Esophagus squamous epithelium (tissue), 4 donors: ENCODE measurements around the gene CRTC2.

Experiments
- POLR2A ChIP-seq, 4 donors: fragments of 450-650 bp; IDR thresholded peaks; one replicate each; pipeline ENCODE4 v1.6.1; 2017; ENCODE audit warnings: antibody characterized with exemption in 4 of 4, mild to moderate bottlenecking in 4 of 4, moderate library complexity in 3 of 4
- TF ChIP-seq, protein P1 (sequence below), 6 experiments: fragments of 450-650 bp in 4 of 6; fragments of 200-600 bp in 2 of 6; sonication (generic) in 2 of 6; IDR thresholded peaks; one replicate each; pipeline ENCODE4 v1.5.1; 2016 to 2019; ENCODE audit warnings: antibody characterized with exemption in 6 of 6, mild to moderate bottlenecking in 4 of 6, moderate library complexity in 4 of 6

DNA sequence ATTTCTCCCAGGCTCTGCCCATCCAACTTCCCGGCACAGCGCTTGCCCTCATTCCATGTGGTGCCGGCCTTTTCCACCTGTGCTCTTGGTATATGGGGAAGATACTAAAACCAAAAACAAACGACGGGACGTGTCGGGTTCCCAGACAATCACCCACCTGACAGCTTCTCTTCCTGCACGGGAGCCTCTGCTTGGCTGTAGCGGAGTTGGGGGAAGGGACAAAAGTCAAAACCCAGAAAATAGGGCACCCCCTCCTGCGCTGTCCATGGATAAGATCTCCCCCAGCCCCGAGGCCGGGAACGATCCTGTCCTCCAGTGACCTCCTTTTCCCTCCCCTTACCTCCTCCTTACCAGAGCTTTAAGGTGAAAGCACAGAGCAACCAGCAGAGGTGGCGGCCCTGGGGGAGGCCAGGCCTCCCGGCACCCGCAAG, 18.4 kb upstream of the CRTC2 start:
- TF ChIP-seq POLR2A (IDR thresholded peaks at IDR 0.05): no peak
- TF ChIP-seq, protein P1, sequence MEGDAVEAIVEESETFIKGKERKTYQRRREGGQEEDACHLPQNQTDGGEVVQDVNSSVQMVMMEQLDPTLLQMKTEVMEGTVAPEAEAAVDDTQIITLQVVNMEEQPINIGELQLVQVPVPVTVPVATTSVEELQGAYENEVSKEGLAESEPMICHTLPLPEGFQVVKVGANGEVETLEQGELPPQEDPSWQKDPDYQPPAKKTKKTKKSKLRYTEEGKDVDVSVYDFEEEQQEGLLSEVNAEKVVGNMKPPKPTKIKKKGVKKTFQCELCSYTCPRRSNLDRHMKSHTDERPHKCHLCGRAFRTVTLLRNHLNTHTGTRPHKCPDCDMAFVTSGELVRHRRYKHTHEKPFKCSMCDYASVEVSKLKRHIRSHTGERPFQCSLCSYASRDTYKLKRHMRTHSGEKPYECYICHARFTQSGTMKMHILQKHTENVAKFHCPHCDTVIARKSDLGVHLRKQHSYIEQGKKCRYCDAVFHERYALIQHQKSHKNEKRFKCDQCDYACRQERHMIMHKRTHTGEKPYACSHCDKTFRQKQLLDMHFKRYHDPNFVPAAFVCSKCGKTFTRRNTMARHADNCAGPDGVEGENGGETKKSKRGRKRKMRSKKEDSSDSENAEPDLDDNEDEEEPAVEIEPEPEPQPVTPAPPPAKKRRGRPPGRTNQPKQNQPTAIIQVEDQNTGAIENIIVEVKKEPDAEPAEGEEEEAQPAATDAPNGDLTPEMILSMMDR (IDR thresholded peaks at IDR 0.05): no peak
